Measurements from ENCODE around the gene BICD1. TPM values are rescaled to one million over a fixed set of nuclear protein-coding genes. Genes with fewer than 3 reads are reported as not detected.

Gene BICD1
- total and polyA plus RNA-seq, 5 donors from 2014 or later = 8.0 to 23.6 (median 9.4) TPM

DNA sequence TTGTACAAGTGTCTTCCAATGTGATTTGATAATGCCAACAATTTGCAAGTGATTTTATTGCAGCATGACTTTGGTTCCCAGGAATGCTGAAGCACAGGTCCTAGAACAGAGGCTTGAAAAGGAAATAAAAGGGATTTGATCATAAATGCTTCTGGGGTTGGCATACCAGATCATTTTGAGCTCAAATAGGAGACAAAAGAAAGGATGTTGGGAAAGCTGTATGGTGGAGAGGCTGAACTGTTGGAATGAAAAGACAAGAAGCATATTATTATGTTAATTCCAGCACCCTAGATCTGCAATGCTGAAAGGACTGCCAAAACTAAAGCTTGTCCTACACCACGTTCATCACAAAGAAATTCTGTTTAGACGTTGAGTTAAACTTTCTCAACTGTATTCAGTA, 143.1 kb downstream of the BICD1 start:
- DNase-seq = no peak
- no peaks in the 10 kb centered on the region for H3K4me1 ChIP-seq (ENCODE audit: control insufficient read depth, insufficient read depth, low read length, poor library complexity, severe bottlenecking)
- Mint-ChIP-seq H3K4me1 (peaks cover 0 to 9% (median 3%) of the 10 kb centered on the region in 4 donors), H3K9me3 (peaks cover 0 to 2% (median 0%) of the 10 kb centered on the region in 7 donors), H3K36me3 (peaks cover 10% of the 10 kb centered on the region), H3K27ac (no peak overlapping the region), H3K4me3 (no peak overlapping the region), H3K27me3 (no peaks in the 10 kb centered on the region)
- ATAC-seq (ENCODE audit: low read depth in 2 of 2) = no peak
- no peak overlapping the region for H3K4me3 ChIP-seq (ENCODE audit: low read depth, low read length)
- no peaks in the 10 kb centered on the region for H3K9me3 ChIP-seq (ENCODE audit: control insufficient read depth in 2 of 2, low read length in 2 of 2)
- no peak overlapping the region for H3K27ac ChIP-seq (ENCODE audit: insufficient read depth, low read length, poor library complexity, severe bottlenecking)
- no peaks in the 10 kb centered on the region for H3K27me3 ChIP-seq (ENCODE audit: control insufficient read depth, insufficient read depth, low read length)
- H3K36me3 ChIP-seq (ENCODE audit: control insufficient read depth, insufficient read depth, low read length) = no peaks in the 10 kb centered on the region

GRCh38 chr12:32252199-32253073, 145.8 kb downstream of the BICD1 start:
- Histone ChIP-seq H3K36me3 (ENCODE audit: control insufficient read depth, insufficient read depth, low read length) (no peaks in the 10 kb centered on the region), H3K4me3 (ENCODE audit: low read depth, low read length) (no peak overlapping the region), H3K27ac (ENCODE audit: insufficient read depth, low read length, poor library complexity, severe bottlenecking) (no peak overlapping the region), H3K4me1 (ENCODE audit: control insufficient read depth, insufficient read depth, low read length, poor library complexity, severe bottlenecking) (no peaks in the 10 kb centered on the region), H3K9me3 (ENCODE audit: control insufficient read depth in 2 of 2, low read length in 2 of 2) (peaks cover 0 to 2% of the 10 kb centered on the region in 2 experiments), H3K27me3 (ENCODE audit: control insufficient read depth, insufficient read depth, low read length) (no peaks in the 10 kb centered on the region)
- DNase-seq = peak in 1 of 3 donors; percentile 18
- Mint-ChIP-seq H3K27me3 (no peaks in the 10 kb centered on the region), H3K27ac (peak overlapping the region in 1 of 3 donors; percentile 45), H3K36me3 (peaks cover 12% of the 10 kb centered on the region), H3K4me1 (peaks cover 0 to 14% (median 5%) of the 10 kb centered on the region in 4 donors), H3K9me3 (peaks cover 0 to 4% (median 0%) of the 10 kb centered on the region in 7 donors), H3K4me3 (no peak overlapping the region)
- ATAC-seq (ENCODE audit: low read depth in 2 of 2) = peak in 1 of 2 donors; percentile 31

- no peak for ATAC-seq (ENCODE audit: low read depth in 2 of 2)
- no peak overlapping the region for H3K4me3 Mint-ChIP-seq
- Histone ChIP-seq H3K9me3 (ENCODE audit: control insufficient read depth in 2 of 2, low read length in 2 of 2) (peaks cover 0 to 4% of the 10 kb centered on the region in 2 experiments), H3K36me3 (ENCODE audit: control insufficient read depth, insufficient read depth, low read length) (no peaks in the 10 kb centered on the region), H3K27me3 (ENCODE audit: control insufficient read depth, insufficient read depth, low read length) (no peaks in the 10 kb centered on the region), H3K4me1 (ENCODE audit: control insufficient read depth, insufficient read depth, low read length, poor library complexity, severe bottlenecking) (no peaks in the 10 kb centered on the region), H3K4me3 (ENCODE audit: low read depth, low read length) (no peak overlapping the region), H3K27ac (ENCODE audit: insufficient read depth, low read length, poor library complexity, severe bottlenecking) (no peak overlapping the region)
- peaks cover 12% of the 10 kb centered on the region for H3K36me3 Mint-ChIP-seq
- H3K27ac Mint-ChIP-seq = peak overlapping the region in 2 of 3 donors; percentile 5 to 15
- H3K27me3 Mint-ChIP-seq = no peaks in the 10 kb centered on the region
- peaks cover 0 to 16% (median 6%) of the 10 kb centered on the region in 4 donors for H3K4me1 Mint-ChIP-seq
- DNase-seq = no peak
- peaks cover 0 to 3% (median 0%) of the 10 kb centered on the region in 7 donors for H3K9me3 Mint-ChIP-seq
These were observed 146.6 kb downstream of the BICD1 start for GRCh38 chr12:32253154-32253790.

DNA sequence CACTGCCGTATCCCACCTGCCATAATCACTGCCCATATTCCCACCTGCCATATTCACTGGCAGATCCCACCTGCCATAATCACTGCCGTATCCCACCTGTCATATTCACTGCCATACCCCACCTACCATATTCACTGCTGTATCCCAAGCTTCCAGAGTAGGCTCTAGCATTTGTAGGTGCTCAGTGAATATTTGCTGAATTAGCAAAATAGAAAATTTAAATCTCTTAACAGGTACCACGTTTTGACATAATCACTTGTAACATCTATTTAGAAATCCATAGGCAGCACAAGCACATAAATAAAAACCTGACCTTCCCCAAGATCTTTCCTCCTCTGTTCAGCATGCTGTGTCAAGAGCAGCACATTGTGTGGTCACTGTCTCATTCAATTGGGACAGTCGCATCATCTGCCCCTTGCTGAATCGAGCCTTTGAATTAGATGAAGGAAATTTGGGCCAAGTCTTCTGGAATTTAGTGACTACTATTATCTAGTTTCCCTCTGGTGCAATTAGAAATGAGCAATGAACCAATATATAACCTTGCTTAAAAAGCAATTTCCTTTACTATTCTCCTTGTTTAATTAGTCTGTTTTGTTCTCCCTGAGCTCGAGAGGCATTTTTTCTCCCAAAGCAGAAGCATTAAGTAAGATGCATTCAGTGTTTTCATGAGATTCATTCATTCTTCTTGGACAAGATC, 147.8 kb downstream of the BICD1 start:
- Histone ChIP-seq H3K36me3 (ENCODE audit: control insufficient read depth, insufficient read depth, low read length) (no peaks in the 10 kb centered on the region), H3K27ac (ENCODE audit: insufficient read depth, low read length, poor library complexity, severe bottlenecking) (no peak overlapping the region), H3K9me3 (ENCODE audit: control insufficient read depth in 2 of 2, low read length in 2 of 2) (peaks cover 0 to 4% of the 10 kb centered on the region in 2 experiments), H3K27me3 (ENCODE audit: control insufficient read depth, insufficient read depth, low read length) (no peaks in the 10 kb centered on the region), H3K4me1 (ENCODE audit: control insufficient read depth, insufficient read depth, low read length, poor library complexity, severe bottlenecking) (no peaks in the 10 kb centered on the region), H3K4me3 (ENCODE audit: low read depth, low read length) (no peak overlapping the region)
- peaks cover 17% of the 10 kb centered on the region for H3K36me3 Mint-ChIP-seq
- DNase-seq = no peak
- no peak overlapping the region for H3K27ac Mint-ChIP-seq
- H3K9me3 Mint-ChIP-seq = peaks cover 0 to 5% (median 0%) of the 10 kb centered on the region in 7 donors
- peaks cover 4 to 16% (median 9%) of the 10 kb centered on the region in 4 donors for H3K4me1 Mint-ChIP-seq
- no peaks in the 10 kb centered on the region for H3K27me3 Mint-ChIP-seq
- no peak overlapping the region for H3K4me3 Mint-ChIP-seq
- no peak for ATAC-seq (ENCODE audit: low read depth in 2 of 2)

DNA sequence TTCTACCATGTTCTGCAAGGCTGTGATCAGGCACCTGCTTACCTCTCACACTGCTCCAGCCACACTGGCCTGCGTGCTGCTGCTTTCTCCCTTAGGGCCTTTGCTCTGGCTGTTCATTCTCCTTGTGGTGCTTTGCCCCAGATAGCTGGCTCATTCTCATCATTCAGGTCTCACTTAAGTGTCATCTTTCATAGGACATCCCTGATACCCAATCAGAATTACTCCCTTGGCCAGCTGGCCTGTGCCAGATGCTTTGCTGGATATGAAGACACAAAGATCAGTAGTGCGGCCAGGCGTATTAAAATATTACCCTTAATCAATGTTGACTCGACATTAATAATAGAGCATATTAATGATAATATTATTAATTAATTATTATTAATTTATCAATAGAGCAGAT, 148.9 kb downstream of the BICD1 start:
- Histone ChIP-seq H3K9me3 (ENCODE audit: control insufficient read depth in 2 of 2, low read length in 2 of 2) (peaks cover 0 to 4% of the 10 kb centered on the region in 2 experiments), H3K27me3 (ENCODE audit: control insufficient read depth, insufficient read depth, low read length) (no peaks in the 10 kb centered on the region), H3K4me3 (ENCODE audit: low read depth, low read length) (no peak overlapping the region), H3K27ac (ENCODE audit: insufficient read depth, low read length, poor library complexity, severe bottlenecking) (no peak overlapping the region), H3K36me3 (ENCODE audit: control insufficient read depth, insufficient read depth, low read length) (no peaks in the 10 kb centered on the region), H3K4me1 (ENCODE audit: control insufficient read depth, insufficient read depth, low read length, poor library complexity, severe bottlenecking) (no peaks in the 10 kb centered on the region)
- Mint-ChIP-seq H3K27ac (no peak overlapping the region), H3K9me3 (peaks cover 0 to 5% (median 0%) of the 10 kb centered on the region in 7 donors), H3K27me3 (no peaks in the 10 kb centered on the region), H3K4me3 (no peak overlapping the region), H3K4me1 (peaks cover 7 to 14% (median 9%) of the 10 kb centered on the region in 4 donors), H3K36me3 (peaks cover 22% of the 10 kb centered on the region)
- DNase-seq = no peak
- no peak for ATAC-seq (ENCODE audit: low read depth in 2 of 2)

- Histone ChIP-seq H3K36me3 (ENCODE audit: control insufficient read depth, insufficient read depth, low read length) (no peaks in the 10 kb centered on the region), H3K4me3 (ENCODE audit: low read depth, low read length) (no peak overlapping the region), H3K4me1 (ENCODE audit: control insufficient read depth, insufficient read depth, low read length, poor library complexity, severe bottlenecking) (no peaks in the 10 kb centered on the region), H3K27ac (ENCODE audit: insufficient read depth, low read length, poor library complexity, severe bottlenecking) (no peak overlapping the region), H3K27me3 (ENCODE audit: control insufficient read depth, insufficient read depth, low read length) (no peaks in the 10 kb centered on the region), H3K9me3 (ENCODE audit: control insufficient read depth in 2 of 2, low read length in 2 of 2) (peaks cover 0 to 4% of the 10 kb centered on the region in 2 experiments)
- Mint-ChIP-seq H3K27ac (no peak overlapping the region), H3K9me3 (peaks cover 0 to 5% (median 0%) of the 10 kb centered on the region in 7 donors), H3K36me3 (peaks cover 22% of the 10 kb centered on the region), H3K4me1 (peaks cover 7 to 23% (median 9%) of the 10 kb centered on the region in 4 donors), H3K4me3 (no peak overlapping the region), H3K27me3 (no peaks in the 10 kb centered on the region)
- DNase-seq (peak in 1 of 3 donors; percentile 19), ATAC-seq (ENCODE audit: low read depth in 2 of 2) (no peak)
These were observed 151.2 kb downstream of the BICD1 start for GRCh38 chr12:32257695-32258496.

GRCh38 chr12:32260696-32261095, 154.0 kb downstream of the BICD1 start:
- Mint-ChIP-seq H3K27ac (no peak overlapping the region), H3K36me3 (peaks cover 11% of the 10 kb centered on the region), H3K9me3 (peaks cover 0 to 5% (median 0%) of the 10 kb centered on the region in 7 donors), H3K4me3 (no peak overlapping the region), H3K4me1 (peaks cover 7 to 16% (median 10%) of the 10 kb centered on the region in 4 donors), H3K27me3 (no peaks in the 10 kb centered on the region)
- Histone ChIP-seq H3K27me3 (ENCODE audit: control insufficient read depth, insufficient read depth, low read length) (no peaks in the 10 kb centered on the region), H3K9me3 (ENCODE audit: control insufficient read depth in 2 of 2, low read length in 2 of 2) (peaks cover 0 to 4% of the 10 kb centered on the region in 2 experiments), H3K27ac (ENCODE audit: insufficient read depth, low read length, poor library complexity, severe bottlenecking) (no peak overlapping the region), H3K4me3 (ENCODE audit: low read depth, low read length) (no peak overlapping the region), H3K4me1 (ENCODE audit: control insufficient read depth, insufficient read depth, low read length, poor library complexity, severe bottlenecking) (no peaks in the 10 kb centered on the region), H3K36me3 (ENCODE audit: control insufficient read depth, insufficient read depth, low read length) (no peaks in the 10 kb centered on the region)
- DNase-seq (no peak), ATAC-seq (ENCODE audit: low read depth in 2 of 2) (no peak)
